Measurements from ENCODE around the gene CA7.

DNA sequence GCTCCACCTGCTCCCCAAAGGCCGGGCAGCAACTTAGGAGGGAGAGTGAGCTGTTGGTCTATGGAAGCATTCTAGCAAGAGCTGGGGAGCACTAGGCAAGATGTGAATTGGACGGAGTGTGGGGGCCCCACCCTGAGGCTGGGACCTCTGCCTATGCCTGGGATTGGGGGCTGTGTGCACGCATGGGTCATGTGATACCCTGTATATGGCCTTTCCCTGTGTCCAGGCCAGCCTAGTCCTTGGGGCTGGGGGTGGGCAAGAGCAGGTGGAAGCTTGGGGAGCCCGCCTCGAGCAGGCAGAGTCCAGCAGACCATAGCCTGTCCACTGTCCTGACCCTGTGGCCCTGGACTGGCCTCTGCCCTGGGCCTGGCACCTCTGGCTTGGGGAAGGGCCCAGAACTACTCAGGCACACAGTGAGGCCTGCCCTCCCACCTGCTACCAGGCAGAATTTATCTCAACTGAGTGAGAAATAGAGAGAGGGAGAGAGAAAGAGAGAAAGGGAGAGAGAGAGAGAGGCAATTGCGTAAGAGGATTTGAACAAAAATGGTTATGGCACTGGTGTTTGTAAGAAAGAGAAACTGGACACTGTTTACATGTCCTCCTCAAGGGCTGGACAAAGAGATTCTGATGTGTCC is 55.2 kb downstream of the CA7 start:
- TF ChIP-seq, protein P1, sequence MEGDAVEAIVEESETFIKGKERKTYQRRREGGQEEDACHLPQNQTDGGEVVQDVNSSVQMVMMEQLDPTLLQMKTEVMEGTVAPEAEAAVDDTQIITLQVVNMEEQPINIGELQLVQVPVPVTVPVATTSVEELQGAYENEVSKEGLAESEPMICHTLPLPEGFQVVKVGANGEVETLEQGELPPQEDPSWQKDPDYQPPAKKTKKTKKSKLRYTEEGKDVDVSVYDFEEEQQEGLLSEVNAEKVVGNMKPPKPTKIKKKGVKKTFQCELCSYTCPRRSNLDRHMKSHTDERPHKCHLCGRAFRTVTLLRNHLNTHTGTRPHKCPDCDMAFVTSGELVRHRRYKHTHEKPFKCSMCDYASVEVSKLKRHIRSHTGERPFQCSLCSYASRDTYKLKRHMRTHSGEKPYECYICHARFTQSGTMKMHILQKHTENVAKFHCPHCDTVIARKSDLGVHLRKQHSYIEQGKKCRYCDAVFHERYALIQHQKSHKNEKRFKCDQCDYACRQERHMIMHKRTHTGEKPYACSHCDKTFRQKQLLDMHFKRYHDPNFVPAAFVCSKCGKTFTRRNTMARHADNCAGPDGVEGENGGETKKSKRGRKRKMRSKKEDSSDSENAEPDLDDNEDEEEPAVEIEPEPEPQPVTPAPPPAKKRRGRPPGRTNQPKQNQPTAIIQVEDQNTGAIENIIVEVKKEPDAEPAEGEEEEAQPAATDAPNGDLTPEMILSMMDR (IDR thresholded peaks at IDR 0.05 in 4 of 5, conservative IDR thresholded peaks at IDR 0.05 in 1 of 5): no peak
- no peak for TF ChIP-seq POLR2A (IDR thresholded peaks at IDR 0.05)

All from gastrocnemius medialis (tissue), 4 donors.